SK-N-SH treated with all-trans-retinoic acid at 6 μM for 48 hours (cell line): Measurements from ENCODE around the gene EPB41L4A.

Experiments used
- CREB5 ChIP-seq: fragments of 250-450 bp; sonication (Bioruptor Pico); IDR thresholded peaks from 2 replicates; pipeline ENCODE4 v1.5.1; 2020; ENCODE audit warnings: low read depth, mild to moderate bottlenecking, moderate library complexity
- CSDC2 ChIP-seq: fragments of 250-450 bp; sonication (Bioruptor Pico); IDR thresholded peaks from 2 replicates; pipeline ENCODE4 v1.5.0; 2020; ENCODE audit warnings: mild to moderate bottlenecking, moderate library complexity
- ESRRG ChIP-seq: fragments of 250-450 bp; sonication (Bioruptor Pico); IDR thresholded peaks from 2 replicates; pipeline ENCODE4 v1.6.1; 2021; ENCODE audit warnings: mild to moderate bottlenecking
- GLIS3 ChIP-seq: fragments of 250-450 bp; sonication (Bioruptor Pico); IDR thresholded peaks from 2 replicates; pipeline ENCODE4 v1.5.0; 2020; ENCODE audit warnings: mild to moderate bottlenecking, moderate library complexity
- RARB ChIP-seq: fragments of 250-450 bp; sonication (Bioruptor Pico); IDR thresholded peaks from 2 replicates; pipeline ENCODE4 v1.8.0; 2021; ENCODE audit warnings: mild to moderate bottlenecking, moderate library complexity
- TCF4 ChIP-seq: fragments of 250-450 bp; sonication (Bioruptor Pico); IDR thresholded peaks from 2 replicates; pipeline ENCODE4 v1.8.0; 2021; ENCODE audit warnings: mild to moderate bottlenecking, moderate library complexity, borderline replicate concordance
- ZFP3 ChIP-seq: fragments of 250-450 bp; sonication (Bioruptor Pico); IDR thresholded peaks from 2 replicates; pipeline ENCODE4 v1.5.0; 2020; ENCODE audit warnings: mild to moderate bottlenecking, moderate library complexity
- ZFP30 ChIP-seq: fragments of 450-650 bp; formaldehyde crosslinking; IDR thresholded peaks from 2 replicates; pipeline ENCODE4 v1.5.0; 2022; ENCODE audit warnings: mild to moderate bottlenecking, moderate library complexity

GRCh38 chr5:112333331-112333781 lies 85.7 kb downstream of the EPB41L4A start:
- TF ChIP-seq GLIS3 (CRISPR knock-in tag) (no peak), RARB (no peak), TCF4 (no peak), ZFP3 (CRISPR knock-in tag) (no peak), CREB5 (CRISPR knock-in tag) (no peak), ESRRG (CRISPR knock-in tag) (no peak), ZFP30 (CRISPR knock-in tag) (no peak), CSDC2 (no peak)
